Eye (tissue), 1 donor: Measurements from ENCODE around the gene RAP1GAP2.

Experiments
- DNase-seq: peaks from one replicate; pipeline ENCODE4 v3.0.0-alpha.2; 2015

The RAP1GAP2 gene

GRCh38 chr17:2854143-2855055, 58.2 kb downstream of the RAP1GAP2 start:
- DNase-seq = peak; percentile 54

GRCh38 chr17:2855063-2855600, 58.9 kb downstream of the RAP1GAP2 start:
- DNase-seq = no peak

GRCh38 chr17:2856727-2857126, 60.5 kb downstream of the RAP1GAP2 start:
- DNase-seq = peak; percentile 38

- no peak for DNase-seq
Observed at GRCh38 chr17:2860045-2860444, 63.8 kb downstream of the RAP1GAP2 start.

- DNase-seq = no peak
Observed at GRCh38 chr17:2860883-2861282, 64.6 kb downstream of the RAP1GAP2 start.

- no peak for DNase-seq
Observed at GRCh38 chr17:2862197-2862596, 66.0 kb downstream of the RAP1GAP2 start.

GRCh38 chr17:2863204-2863603, 67.0 kb downstream of the RAP1GAP2 start:
- no peak for DNase-seq

- no peak for DNase-seq
Observed at GRCh38 chr17:2865228-2865627, 69.0 kb downstream of the RAP1GAP2 start.

GRCh38 chr17:2867441-2868424, 71.5 kb downstream of the RAP1GAP2 start:
- no peak for DNase-seq

GRCh38 chr17:2869604-2870003, 73.4 kb downstream of the RAP1GAP2 start:
- no peak for DNase-seq

- DNase-seq = no peak
Observed at GRCh38 chr17:2871205-2871604, 75.0 kb downstream of the RAP1GAP2 start.

GRCh38 chr17:2871720-2872119, 75.5 kb downstream of the RAP1GAP2 start:
- no peak for DNase-seq

- DNase-seq = peak; percentile 67
Observed at GRCh38 chr17:2872282-2872681, 76.0 kb downstream of the RAP1GAP2 start.

GRCh38 chr17:2874189-2874686, 78.0 kb downstream of the RAP1GAP2 start:
- DNase-seq = no peak

GRCh38 chr17:2875608-2876007, 79.4 kb downstream of the RAP1GAP2 start:
- no peak for DNase-seq

- no peak for DNase-seq
Observed at GRCh38 chr17:2876467-2876866, 80.2 kb downstream of the RAP1GAP2 start.

GRCh38 chr17:2878751-2879254, 82.6 kb downstream of the RAP1GAP2 start:
- no peak for DNase-seq

- DNase-seq = no peak
Observed at GRCh38 chr17:2880050-2880449, 83.8 kb downstream of the RAP1GAP2 start.

GRCh38 chr17:2881295-2881694, 85.1 kb downstream of the RAP1GAP2 start:
- DNase-seq = no peak

- peak; percentile 58 for DNase-seq
Observed at GRCh38 chr17:2883544-2884213, 87.4 kb downstream of the RAP1GAP2 start.

GRCh38 chr17:2885733-2886132, 89.5 kb downstream of the RAP1GAP2 start:
- DNase-seq = peak; percentile 79

- DNase-seq = no peak
Observed at GRCh38 chr17:2888326-2888725, 92.1 kb downstream of the RAP1GAP2 start.
